H1 (cell line): Measurements from ENCODE around the gene MRTFA. TPM values are rescaled to one million over a fixed set of nuclear protein-coding genes. Genes with fewer than 3 reads are reported as not detected.

Source experiments
- CHD7 ChIP-seq: fragments of 300-600 bp; sonication (generic); IDR thresholded peaks from 2 replicates; pipeline ENCODE4 v1.7.1; 2012; ENCODE audit warnings: low read length, moderate library complexity, mild to moderate bottlenecking, inconsistent platforms; ENCODE audit not compliant: insufficient replicate concordance
- TAF7 ChIP-seq: optimal IDR thresholded peaks from 2 replicates; pipeline ENCODE3; 2011; ENCODE audit warnings: low read depth, mild to moderate bottlenecking, inconsistent platforms, low read length, moderate library complexity, borderline replicate concordance
- polyA plus RNA-seq, 7 experiments: library from polyadenylated mRNA; depleted of rRNA in 3 of 7; stranded (reverse) in 5 of 7; unstranded in 2 of 7; fragments of >200 nt in 5 of 7; fragments of 200-250 nt in 2 of 7; gene quantifications; 1 replicate in 5 of 7; 2 replicates in 1 of 7; 4 replicates in 1 of 7; pipeline versions ENCODE4 v1.2.1 to v1.2.3, GENCODE V29; 2011 to 2013; ENCODE audit warnings: missing spikeins in 2 of 7, mixed read lengths in 2 of 7
- total RNA-seq: library from RNA; stranded (reverse); fragmentation: NEBNext Ultra II Directional; extraction: Animal tissue kit (Norgen Biotek cat#: 25700); gene quantifications from 2 replicates; pipeline ENCODE4 v1.2.1, GENCODE V29; 2021

Gene MRTFA
- total and polyA plus RNA-seq, 2 of the 8 experiments (the other 6 are each of a cell fraction or from before 2014, with no cell fraction given) = 5.4 to 37.9 TPM

GRCh38 chr22:40517631-40518030 is 118.9 kb downstream of the MRTFA start (continued):
- no peak for TF ChIP-seq CHD7
- no peak for TF ChIP-seq TAF7
- TF ChIP-seq, all 59 proteins: peak for 1
